ENCODE results near the gene TMEM125.

Gene TMEM125

DNA sequence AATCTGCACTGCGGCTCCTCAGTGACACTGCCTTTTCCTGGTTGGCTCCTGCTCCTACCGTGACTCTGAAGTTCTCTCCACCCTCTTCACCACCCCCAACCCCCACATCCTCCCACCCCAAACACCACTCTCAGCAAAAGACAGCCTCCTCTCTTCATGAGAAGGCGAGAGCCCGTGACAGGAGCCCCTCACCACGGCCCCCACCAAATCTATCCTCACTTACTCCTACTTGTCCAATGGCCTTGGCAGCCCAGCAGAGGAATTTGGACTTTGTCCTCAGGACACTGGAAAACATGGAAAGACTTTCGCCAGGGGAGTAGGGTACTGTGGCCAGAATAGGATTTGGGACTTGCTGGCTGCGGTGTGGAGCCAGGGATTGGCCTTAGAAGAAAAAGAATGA is 6.9 kb downstream of the TMEM125 start:
- TF ChIP-seq, protein P1, sequence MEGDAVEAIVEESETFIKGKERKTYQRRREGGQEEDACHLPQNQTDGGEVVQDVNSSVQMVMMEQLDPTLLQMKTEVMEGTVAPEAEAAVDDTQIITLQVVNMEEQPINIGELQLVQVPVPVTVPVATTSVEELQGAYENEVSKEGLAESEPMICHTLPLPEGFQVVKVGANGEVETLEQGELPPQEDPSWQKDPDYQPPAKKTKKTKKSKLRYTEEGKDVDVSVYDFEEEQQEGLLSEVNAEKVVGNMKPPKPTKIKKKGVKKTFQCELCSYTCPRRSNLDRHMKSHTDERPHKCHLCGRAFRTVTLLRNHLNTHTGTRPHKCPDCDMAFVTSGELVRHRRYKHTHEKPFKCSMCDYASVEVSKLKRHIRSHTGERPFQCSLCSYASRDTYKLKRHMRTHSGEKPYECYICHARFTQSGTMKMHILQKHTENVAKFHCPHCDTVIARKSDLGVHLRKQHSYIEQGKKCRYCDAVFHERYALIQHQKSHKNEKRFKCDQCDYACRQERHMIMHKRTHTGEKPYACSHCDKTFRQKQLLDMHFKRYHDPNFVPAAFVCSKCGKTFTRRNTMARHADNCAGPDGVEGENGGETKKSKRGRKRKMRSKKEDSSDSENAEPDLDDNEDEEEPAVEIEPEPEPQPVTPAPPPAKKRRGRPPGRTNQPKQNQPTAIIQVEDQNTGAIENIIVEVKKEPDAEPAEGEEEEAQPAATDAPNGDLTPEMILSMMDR (IDR thresholded peaks at IDR 0.05; ENCODE audit: insufficient read depth, low read length), result no peak
- TF ChIP-seq SPI1 (IDR thresholded peaks at IDR 0.05; ENCODE audit: borderline replicate concordance, low read depth) (no peak), POLR2AphosphoS5 (IDR thresholded peaks at IDR 0.05; ENCODE audit: low read depth) (no peak), GABPA (IDR thresholded peaks at IDR 0.05; ENCODE audit: low read depth) (no peak)
- TF ChIP-seq, protein P2, sequence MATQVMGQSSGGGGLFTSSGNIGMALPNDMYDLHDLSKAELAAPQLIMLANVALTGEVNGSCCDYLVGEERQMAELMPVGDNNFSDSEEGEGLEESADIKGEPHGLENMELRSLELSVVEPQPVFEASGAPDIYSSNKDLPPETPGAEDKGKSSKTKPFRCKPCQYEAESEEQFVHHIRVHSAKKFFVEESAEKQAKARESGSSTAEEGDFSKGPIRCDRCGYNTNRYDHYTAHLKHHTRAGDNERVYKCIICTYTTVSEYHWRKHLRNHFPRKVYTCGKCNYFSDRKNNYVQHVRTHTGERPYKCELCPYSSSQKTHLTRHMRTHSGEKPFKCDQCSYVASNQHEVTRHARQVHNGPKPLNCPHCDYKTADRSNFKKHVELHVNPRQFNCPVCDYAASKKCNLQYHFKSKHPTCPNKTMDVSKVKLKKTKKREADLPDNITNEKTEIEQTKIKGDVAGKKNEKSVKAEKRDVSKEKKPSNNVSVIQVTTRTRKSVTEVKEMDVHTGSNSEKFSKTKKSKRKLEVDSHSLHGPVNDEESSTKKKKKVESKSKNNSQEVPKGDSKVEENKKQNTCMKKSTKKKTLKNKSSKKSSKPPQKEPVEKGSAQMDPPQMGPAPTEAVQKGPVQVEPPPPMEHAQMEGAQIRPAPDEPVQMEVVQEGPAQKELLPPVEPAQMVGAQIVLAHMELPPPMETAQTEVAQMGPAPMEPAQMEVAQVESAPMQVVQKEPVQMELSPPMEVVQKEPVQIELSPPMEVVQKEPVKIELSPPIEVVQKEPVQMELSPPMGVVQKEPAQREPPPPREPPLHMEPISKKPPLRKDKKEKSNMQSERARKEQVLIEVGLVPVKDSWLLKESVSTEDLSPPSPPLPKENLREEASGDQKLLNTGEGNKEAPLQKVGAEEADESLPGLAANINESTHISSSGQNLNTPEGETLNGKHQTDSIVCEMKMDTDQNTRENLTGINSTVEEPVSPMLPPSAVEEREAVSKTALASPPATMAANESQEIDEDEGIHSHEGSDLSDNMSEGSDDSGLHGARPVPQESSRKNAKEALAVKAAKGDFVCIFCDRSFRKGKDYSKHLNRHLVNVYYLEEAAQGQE (IDR thresholded peaks at IDR 0.05; ENCODE audit: insufficient replicate concordance, low read depth), result no peak
- Histone ChIP-seq H3K4me3 (replicated peaks; ENCODE audit: insufficient read depth, low read length) (no peak overlapping the region), H3K27ac (replicated peaks) (no peak overlapping the region), H3K27me3 (ENCODE audit: insufficient read depth, poor library complexity, severe bottlenecking) (no peaks in the 10 kb centered on the region)
- no peak for DNase-seq (ENCODE audit: low read depth in 1 of 2, low spot score in 1 of 2)

DNA sequence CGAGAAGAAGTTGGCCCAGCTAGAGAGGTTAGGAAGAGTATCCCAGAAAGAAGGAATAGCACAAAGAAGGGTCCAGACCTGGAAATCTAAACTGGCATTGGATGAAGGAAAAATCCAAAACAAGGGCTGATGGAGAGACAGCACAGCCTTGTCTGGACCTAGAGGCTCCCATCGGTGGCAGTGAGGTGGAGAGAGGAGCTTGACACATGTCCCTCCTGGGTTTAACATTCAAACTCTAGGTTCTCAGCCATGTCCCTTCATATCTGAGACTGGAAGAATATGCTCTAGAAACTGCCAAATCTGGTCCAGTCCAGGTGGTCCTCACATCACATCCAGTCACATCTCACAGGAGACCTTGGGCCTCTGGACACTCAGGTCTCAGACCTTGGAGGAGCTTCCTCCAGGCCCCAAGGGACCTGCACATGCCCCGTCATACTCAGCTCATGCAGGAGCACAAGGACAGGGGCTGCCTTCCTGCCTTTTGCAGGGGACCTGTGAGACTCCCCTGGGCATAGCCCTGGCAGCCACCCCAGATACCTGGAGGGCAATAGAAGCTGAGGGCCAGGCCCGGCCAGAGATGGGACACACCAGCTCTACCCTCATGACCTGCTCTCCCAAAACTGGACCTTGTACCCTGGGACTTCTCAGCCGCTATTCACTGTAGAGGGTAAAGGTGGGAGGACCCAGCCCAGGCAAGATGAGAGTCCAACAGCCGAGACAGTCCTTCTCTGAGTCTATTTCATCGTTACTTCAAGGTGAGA is 7.5 kb downstream of the TMEM125 start:
- TF ChIP-seq, protein P1 (IDR thresholded peaks at IDR 0.05; ENCODE audit: insufficient read depth, low read length), result no peak
- TF ChIP-seq, protein P2 (IDR thresholded peaks at IDR 0.05; ENCODE audit: insufficient replicate concordance, low read depth), result no peak
- no peak for TF ChIP-seq GABPA (IDR thresholded peaks at IDR 0.05; ENCODE audit: low read depth)
- TF ChIP-seq SPI1 (IDR thresholded peaks at IDR 0.05; ENCODE audit: borderline replicate concordance, low read depth), result no peak
- TF ChIP-seq POLR2AphosphoS5 (IDR thresholded peaks at IDR 0.05; ENCODE audit: low read depth), result no peak
- no peak for DNase-seq (ENCODE audit: low read depth in 1 of 2, low spot score in 1 of 2)
- Histone ChIP-seq H3K27me3 (ENCODE audit: insufficient read depth, poor library complexity, severe bottlenecking) (no peaks in the 10 kb centered on the region), H3K4me3 (replicated peaks; ENCODE audit: insufficient read depth, low read length) (no peak overlapping the region), H3K27ac (replicated peaks) (no peak overlapping the region)

DNA sequence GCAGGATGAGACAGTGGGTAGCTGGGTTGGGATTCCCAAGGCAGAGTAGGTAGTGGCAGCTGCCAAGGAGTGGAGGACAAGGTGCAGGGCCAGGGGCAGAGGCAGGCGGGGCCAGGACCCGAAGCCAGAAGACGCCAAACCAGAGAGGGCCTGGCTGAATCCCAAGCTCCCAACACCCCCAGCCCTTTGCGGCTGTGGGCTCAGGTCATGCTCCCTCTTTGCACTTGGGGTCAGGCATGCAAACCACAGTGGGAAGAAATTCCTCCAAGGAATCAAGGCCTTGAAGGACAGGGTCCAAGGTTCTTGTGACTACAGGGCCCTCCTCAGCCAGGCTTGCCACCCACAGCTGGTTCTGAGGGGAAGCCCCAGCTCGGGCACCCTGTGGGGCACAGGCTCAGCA is 9.4 kb downstream of the TMEM125 start:
- H3K4me3 ChIP-seq (replicated peaks; ENCODE audit: insufficient read depth, low read length), result no peak overlapping the region
- no peaks in the 10 kb centered on the region for H3K27me3 ChIP-seq (ENCODE audit: insufficient read depth, poor library complexity, severe bottlenecking)
- TF ChIP-seq, protein P1 (IDR thresholded peaks at IDR 0.05; ENCODE audit: insufficient read depth, low read length), result no peak
- TF ChIP-seq GABPA (IDR thresholded peaks at IDR 0.05; ENCODE audit: low read depth), result no peak
- TF ChIP-seq POLR2AphosphoS5 (IDR thresholded peaks at IDR 0.05; ENCODE audit: low read depth), result no peak
- no peak for TF ChIP-seq SPI1 (IDR thresholded peaks at IDR 0.05; ENCODE audit: borderline replicate concordance, low read depth)
- TF ChIP-seq, protein P2 (IDR thresholded peaks at IDR 0.05; ENCODE audit: insufficient replicate concordance, low read depth), result no peak
- DNase-seq (ENCODE audit: low read depth in 1 of 2, low spot score in 1 of 2), result no peak
- H3K27ac ChIP-seq (replicated peaks), result no peak overlapping the region
